HepG2 (cell line): ENCODE measurements around the gene CABLES1. TPM values are rescaled to one million over a fixed set of nuclear protein-coding genes. Genes with fewer than 3 reads are reported as not detected.

Experiments used
- PAXIP1 ChIP-seq: sonication (generic); formaldehyde crosslinking; conservative IDR thresholded peaks from 2 replicates; pipeline ENCODE4 v1.4.0; 2020; ENCODE audit warnings: mild to moderate bottlenecking, missing genetic modification reagents, moderate library complexity
- polyA plus RNA-seq, 8 experiments: library from polyadenylated mRNA; depleted of rRNA in 3 of 8; stranded (reverse) in 7 of 8; unstranded in 1 of 8; fragments of >200 nt; fragmentation: Illumina TruSeq in 4 of 8; extraction: Trizol in 4 of 8; gene quantifications; 2 replicates each; pipeline versions ENCODE4 v1.2.1 to v1.2.3, GENCODE V29; 2011 to 2016; ENCODE audit warnings: low read depth in 4 of 8, missing spikeins in 1 of 8, mixed read lengths in 1 of 8; ENCODE audit not compliant: insufficient read depth in 1 of 8
- total RNA-seq, 5 experiments: library from RNA; depleted of rRNA; stranded (reverse); fragments of >200 nt; fragmentation: Illumina TruSeq; extraction: Trizol; gene quantifications; 2 replicates each; pipeline ENCODE4 v1.2.3, GENCODE V29; 2016; ENCODE audit warnings: low read depth in 1 of 5
- TF ChIP-seq, protein P1 (sequence below): sonication (generic); formaldehyde crosslinking; IDR thresholded peaks from 2 replicates; pipeline ENCODE4 v1.4.0; 2020; ENCODE audit warnings: mild to moderate bottlenecking, missing genetic modification reagents

The CABLES1 gene
- total and polyA plus RNA-seq, 2 of the 13 experiments (the other 11 are each of a cell fraction or from before 2014, with no cell fraction given): 14.7 to 25.8 TPM

- no peak for TF ChIP-seq PAXIP1
- TF ChIP-seq, protein P1, sequence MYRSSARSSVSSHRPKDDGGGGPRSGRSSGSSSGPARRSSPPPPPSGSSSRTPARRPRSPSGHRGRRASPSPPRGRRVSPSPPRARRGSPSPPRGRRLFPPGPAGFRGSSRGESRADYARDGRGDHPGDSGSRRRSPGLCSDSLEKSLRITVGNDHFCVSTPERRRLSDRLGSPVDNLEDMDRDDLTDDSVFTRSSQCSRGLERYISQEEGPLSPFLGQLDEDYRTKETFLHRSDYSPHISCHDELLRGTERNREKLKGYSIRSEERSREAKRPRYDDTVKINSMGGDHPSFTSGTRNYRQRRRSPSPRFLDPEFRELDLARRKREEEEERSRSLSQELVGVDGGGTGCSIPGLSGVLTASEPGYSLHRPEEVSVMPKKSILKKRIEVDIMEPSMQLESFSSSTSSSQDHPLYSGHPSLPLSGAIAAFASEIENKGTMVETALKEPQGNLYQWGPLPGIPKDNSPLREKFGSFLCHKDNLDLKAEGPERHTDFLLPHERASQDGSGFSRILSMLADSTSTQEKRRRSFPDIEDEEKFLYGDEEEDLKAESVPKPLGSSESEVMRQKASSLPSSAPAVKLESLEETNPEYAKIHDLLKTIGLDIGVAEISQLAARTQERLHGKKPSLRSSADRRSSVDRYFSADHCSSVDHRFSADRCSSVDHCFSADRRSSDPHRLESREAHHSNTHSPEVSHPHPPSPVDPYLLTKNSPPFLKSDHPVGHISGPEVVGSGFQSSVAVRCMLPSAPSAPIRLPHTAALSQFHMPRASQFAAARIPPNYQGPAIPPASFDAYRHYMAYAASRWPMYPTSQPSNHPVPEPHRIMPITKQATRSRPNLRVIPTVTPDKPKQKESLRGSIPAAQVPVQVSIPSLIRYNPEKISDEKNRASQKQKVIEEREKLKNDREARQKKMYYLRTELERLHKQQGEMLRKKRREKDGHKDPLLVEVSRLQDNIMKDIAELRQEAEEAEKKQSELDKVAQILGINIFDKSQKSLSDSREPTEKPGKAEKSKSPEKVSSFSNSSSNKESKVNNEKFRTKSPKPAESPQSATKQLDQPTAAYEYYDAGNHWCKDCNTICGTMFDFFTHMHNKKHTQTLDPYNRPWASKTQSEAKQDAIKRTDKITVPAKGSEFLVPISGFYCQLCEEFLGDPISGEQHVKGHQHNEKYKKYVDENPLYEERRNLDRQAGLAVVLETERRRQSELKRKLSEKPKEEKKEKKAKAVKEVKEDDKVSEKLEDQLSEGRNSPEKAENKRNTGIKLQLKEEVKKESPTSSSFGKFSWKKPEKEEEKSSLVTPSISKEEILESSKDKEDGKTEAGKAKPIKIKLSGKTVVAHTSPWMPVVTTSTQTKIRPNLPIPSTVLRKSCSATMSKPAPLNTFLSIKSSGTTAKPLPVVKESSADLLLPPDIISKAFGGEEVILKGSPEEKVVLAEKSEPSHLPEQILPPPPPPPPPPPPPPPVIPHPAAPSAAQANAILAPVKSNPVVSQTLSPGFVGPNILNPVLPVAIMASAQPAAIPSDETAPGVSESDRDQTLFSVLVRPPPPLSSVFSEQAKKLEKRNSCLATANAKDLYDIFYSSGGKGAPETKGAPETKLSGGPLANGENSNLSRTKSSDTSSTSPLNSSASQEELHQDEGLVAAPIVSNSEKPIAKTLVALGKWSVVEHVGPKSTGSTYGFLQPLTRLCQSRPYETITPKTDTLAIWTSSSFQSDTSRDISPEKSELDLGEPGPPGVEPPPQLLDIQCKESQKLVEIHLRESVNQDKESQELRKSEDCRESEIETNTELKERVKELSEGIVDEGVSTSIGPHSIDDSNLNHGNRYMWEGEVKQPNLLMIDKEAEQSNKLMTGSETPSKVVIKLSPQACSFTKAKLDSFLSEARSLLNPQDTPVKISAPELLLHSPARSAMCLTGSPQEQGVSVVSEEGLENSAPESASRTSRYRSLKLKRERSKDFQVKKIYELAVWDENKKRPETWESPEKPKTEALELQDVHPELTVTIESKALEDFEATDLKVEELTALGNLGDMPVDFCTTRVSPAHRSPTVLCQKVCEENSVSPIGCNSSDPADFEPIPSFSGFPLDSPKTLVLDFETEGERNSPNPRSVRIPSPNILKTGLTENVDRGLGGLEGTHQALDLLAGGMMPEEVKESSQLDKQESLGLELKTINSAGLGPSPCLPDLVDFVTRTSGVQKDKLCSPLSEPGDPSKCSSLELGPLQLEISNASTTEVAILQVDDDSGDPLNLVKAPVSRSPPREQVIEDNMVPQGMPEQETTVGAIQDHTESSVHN (CRISPR knock-in tag): no peak
- TF ChIP-seq, all 625 proteins: peak for 7
Observed at GRCh38 chr18:23126376-23127056, 8.8 kb upstream of the CABLES1 start (continued).
